ENCODE results near the gene CAT.

DNA sequence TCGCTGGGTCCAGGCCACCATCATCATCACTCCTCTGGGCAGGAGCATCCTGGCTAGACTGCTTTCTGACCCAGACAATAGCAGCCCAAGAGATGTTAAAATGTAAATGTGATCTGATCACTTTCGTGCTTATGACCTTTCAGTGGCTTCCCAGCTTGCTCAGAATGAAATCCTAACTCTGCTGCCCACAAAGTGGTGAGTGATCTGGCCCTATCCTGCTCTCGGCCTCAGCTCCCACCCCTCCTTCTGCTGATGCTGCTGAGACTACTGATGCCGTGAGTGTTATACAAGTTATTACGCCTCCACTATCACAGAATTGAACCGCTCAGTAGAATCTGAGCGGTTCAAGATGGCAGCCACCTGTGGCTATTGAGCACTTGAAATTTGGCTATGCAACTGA lies 48.7 kb downstream of the CAT start:
- TF ChIP-seq POLR2A (IDR thresholded peaks at IDR 0.05) (no peak), CTCF (IDR thresholded peaks at IDR 0.05) (no peak)

Data from testis (tissue), 2 donors.